Neural crest cell (in vitro differentiated cells): ENCODE data around the gene LIM2. TPM values are rescaled to one million over a fixed set of nuclear protein-coding genes. Genes with fewer than 3 reads are reported as not detected.

ENCODE experiments used
- DNase-seq: peaks from one replicate; pipeline ENCODE4 v3.0.0; 2021; ENCODE audit warnings: low read depth, mixed read lengths, low spot score
- H3K27ac Mint-ChIP-seq: one replicate; pipeline ENCODE4 v1.8.0; 2021; ENCODE audit warnings: mild to moderate bottlenecking, mixed read lengths; ENCODE audit not compliant: unreplicated experiment
- H3K27me3 Mint-ChIP-seq: 2 replicates; pipeline ENCODE4 v1.8.0; 2021; ENCODE audit warnings: low read depth, mild to moderate bottlenecking, mixed read lengths
- H3K36me3 Mint-ChIP-seq: 2 replicates; pipeline ENCODE4 v1.8.0; 2021; ENCODE audit warnings: low read depth, mild to moderate bottlenecking, mixed read lengths
- H3K4me1 Mint-ChIP-seq: 2 replicates; pipeline ENCODE4 v1.8.0; 2021; ENCODE audit warnings: mixed read lengths
- H3K4me3 Mint-ChIP-seq: one replicate; pipeline ENCODE4 v1.8.0; 2021; ENCODE audit warnings: mild to moderate bottlenecking, mixed read lengths
- H3K9me3 Mint-ChIP-seq: 2 replicates; pipeline ENCODE4 v1.8.0; 2021; ENCODE audit warnings: mixed read lengths
- CTCF ChIP-seq: fragments of 200-600 bp; sonication (generic); conservative IDR thresholded peaks from 2 replicates; pipeline ENCODE4 v1.5.0; 2021; ENCODE audit warnings: antibody characterized with exemption, mild to moderate bottlenecking
- total RNA-seq: library from RNA; stranded (reverse); gene quantifications from 2 replicates; pipeline ENCODE4 v1.2.1, GENCODE V29; 2021

Gene LIM2
- total RNA-seq, 1 donor from 2014 or later, result not detected

DNA sequence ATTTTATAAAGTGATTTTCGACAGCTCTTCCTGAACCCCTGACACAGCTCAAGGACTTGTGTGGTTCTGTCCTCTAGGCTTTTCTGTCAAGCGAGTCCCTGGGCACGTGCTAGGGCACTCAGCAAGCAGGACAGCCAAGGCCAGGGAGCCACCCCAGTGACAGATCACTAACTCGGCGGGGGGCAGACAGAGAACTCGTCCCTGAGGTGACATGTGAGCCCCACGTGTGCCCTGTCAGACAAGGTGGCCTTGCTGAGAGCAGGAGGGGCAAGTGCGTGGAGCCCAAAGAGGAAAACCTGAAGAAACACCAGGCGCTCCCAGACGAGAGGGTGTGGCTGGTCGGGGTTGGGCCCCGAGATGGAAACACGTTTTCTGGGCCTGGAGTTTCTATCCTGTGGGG is 26.5 kb downstream of the LIM2 start:
- H3K27ac Mint-ChIP-seq, result no peak overlapping the region
- H3K9me3 Mint-ChIP-seq, result no peaks in the 10 kb centered on the region
- H3K4me1 Mint-ChIP-seq, result peaks cover 35% of the 10 kb centered on the region
- H3K4me3 Mint-ChIP-seq, result no peak overlapping the region
- TF ChIP-seq CTCF, result no peak
- DNase-seq, result no peak
- no peaks in the 10 kb centered on the region for H3K27me3 Mint-ChIP-seq
- H3K36me3 Mint-ChIP-seq, result no peaks in the 10 kb centered on the region

- Mint-ChIP-seq H3K4me3 (no peak overlapping the region), H3K27ac (no peak overlapping the region), H3K27me3 (no peaks in the 10 kb centered on the region), H3K36me3 (no peaks in the 10 kb centered on the region), H3K4me1 (peaks cover 33% of the 10 kb centered on the region), H3K9me3 (no peaks in the 10 kb centered on the region)
- no peak for DNase-seq
- TF ChIP-seq CTCF, result no peak
These were observed 28.5 kb downstream of the LIM2 start for GRCh38 chr19:51359294-51359693.

DNA sequence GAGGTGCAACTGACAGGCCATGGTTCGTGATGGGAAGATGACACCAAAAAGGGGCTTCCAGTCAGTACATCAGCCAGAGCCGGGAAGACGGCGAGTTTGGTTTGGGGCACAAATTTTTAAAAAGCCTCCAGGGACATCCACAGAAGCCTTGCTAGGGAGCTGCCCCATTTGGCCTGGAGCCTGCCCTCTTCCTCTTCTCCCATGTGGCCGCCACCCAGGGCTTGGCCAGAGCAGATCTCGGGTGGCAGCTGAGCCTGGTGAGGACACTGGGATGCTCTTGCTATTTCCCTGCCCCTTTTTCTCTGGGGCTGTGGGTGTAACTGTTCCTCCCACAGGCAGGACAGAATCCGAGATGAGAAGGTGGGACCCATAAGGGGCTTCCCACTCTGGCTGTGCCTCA is 29.8 kb downstream of the LIM2 start:
- H3K9me3 Mint-ChIP-seq, result no peaks in the 10 kb centered on the region
- no peak overlapping the region for H3K4me3 Mint-ChIP-seq
- H3K27ac Mint-ChIP-seq, result no peak overlapping the region
- no peak for TF ChIP-seq CTCF
- peaks cover 26% of the 10 kb centered on the region for H3K4me1 Mint-ChIP-seq
- H3K36me3 Mint-ChIP-seq, result no peaks in the 10 kb centered on the region
- no peaks in the 10 kb centered on the region for H3K27me3 Mint-ChIP-seq
- no peak for DNase-seq

GRCh38 chr19:51356159-51356801 is 31.5 kb downstream of the LIM2 start:
- H3K4me3 Mint-ChIP-seq, result no peak overlapping the region
- no peak for DNase-seq
- TF ChIP-seq CTCF, result no peak
- H3K4me1 Mint-ChIP-seq, result peaks cover 22% of the 10 kb centered on the region
- no peak overlapping the region for H3K27ac Mint-ChIP-seq
- peaks cover 3% of the 10 kb centered on the region for H3K36me3 Mint-ChIP-seq
- H3K9me3 Mint-ChIP-seq, result no peaks in the 10 kb centered on the region
- H3K27me3 Mint-ChIP-seq, result no peaks in the 10 kb centered on the region

DNA sequence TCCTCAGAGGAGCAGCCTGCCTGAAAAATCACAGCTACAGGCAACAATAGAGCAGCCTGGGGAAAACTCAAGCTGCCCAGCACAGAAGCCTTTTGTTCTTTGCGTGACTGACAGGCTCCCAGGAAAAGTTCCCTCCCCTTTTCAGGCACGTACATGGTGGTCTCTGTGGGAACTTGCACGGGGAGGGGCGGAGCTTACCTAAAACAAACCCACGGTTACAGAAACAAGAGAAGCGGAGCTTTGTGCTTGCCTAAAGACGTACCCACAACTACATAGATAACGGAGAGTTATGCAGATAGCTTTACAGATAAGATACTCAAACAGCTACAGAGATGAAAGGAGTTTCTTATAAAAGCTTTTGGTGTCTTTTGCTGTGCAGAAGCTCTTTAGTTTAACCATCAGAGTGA is 33.0 kb downstream of the LIM2 start:
- DNase-seq, result peak; percentile 67
- Mint-ChIP-seq H3K4me1 (peaks cover 22% of the 10 kb centered on the region), H3K9me3 (no peaks in the 10 kb centered on the region), H3K27ac (peak overlapping the region; percentile 23), H3K27me3 (no peaks in the 10 kb centered on the region), H3K36me3 (peaks cover 3% of the 10 kb centered on the region), H3K4me3 (peak overlapping the region; percentile 50)
- no peak for TF ChIP-seq CTCF
